Inflammatory macrophage (primary cell): Measurements from ENCODE around the gene MSH2.
"Not testable (repeated sequence)": the region's sequence is repeated elsewhere in the genome, so short reads cannot be mapped to it uniquely, and the experiment has no call there.

Experiments
- DNase-seq, 2 donors: peaks; one replicate each; pipeline ENCODE4 v3.0.0-alpha.2; 2020 to 2022

Gene MSH2

DNA sequence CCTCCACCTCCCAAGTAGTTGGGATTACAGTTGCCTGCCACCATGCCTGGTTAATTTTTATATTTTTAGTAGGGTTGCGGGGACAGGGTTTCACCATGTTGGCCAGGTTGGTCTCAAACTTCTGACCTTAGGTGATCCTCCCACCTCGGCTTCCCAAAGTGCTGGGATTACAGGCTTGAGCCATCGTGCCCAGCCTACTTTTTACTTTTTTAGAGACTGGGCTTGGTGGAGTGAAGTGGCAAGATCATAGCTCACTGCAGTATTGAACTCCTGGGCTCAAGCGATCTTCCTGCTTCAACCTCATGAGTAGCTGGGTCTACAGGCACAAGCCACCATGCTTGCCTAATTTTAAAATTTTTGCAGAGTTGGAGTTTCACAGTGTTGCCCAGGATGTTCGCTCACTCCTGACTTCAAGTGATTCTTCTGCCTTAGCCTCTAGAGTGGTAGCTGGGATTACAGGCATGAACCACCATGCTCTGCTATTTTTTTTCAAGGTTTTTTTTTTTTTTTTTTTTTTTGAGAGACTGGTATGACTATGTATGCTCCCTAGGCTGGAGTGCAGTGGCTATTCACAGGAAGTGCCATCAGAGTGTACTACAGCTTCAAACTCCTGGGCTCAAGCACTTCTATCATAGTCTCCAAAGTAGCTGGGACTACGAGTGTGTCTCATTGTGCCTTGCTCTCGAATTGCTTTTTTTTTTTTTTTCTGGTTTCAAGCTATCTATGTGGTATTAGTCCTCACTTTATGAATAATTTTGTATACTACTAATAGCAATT is 11.9 kb downstream of the MSH2 start:
- DNase-seq: no peak

GRCh38 chr2:47420214-47420613 is 17.3 kb downstream of the MSH2 start:
- no peak for DNase-seq

DNA sequence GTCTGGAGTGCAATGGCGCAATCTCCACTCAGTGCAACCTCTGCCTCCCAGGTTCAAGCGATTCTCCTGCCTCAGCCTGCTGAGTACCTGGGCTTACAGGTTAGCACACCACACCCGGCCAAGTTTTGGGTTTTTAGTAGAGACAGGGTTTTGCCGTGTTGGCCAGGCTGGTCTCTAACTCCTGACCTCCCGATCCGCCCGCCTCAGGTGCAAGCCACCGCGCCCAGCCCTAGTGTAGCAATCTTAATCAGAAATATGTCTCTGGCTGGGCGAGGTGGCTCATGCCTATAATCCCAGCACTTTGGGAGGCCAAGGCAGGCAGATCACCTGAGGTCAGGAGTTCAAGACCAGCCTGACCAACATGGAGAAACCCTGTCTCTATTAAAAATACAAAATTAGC is 17.7 kb downstream of the MSH2 start:
- not testable (repeated sequence) for DNase-seq

DNA sequence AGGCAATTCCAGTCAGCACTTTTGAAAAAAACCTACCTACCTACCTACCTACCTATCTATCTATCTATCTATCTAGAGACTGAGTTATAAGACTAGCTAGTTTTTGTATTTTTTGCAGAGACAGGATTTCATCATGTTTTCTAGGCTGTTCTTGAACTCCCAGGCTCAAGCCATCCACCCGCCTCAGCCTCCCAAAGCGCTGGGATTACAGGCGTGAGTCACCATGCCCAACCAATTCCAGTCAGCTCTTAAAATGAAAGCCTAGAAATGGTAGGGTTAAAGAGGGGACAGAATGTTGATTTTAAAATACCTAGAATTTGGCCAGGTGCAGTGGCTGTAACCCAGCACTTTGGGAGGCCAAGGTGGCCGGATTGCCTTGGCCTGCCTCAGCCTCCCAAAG is 19.1 kb downstream of the MSH2 start:
- no peak for DNase-seq

DNA sequence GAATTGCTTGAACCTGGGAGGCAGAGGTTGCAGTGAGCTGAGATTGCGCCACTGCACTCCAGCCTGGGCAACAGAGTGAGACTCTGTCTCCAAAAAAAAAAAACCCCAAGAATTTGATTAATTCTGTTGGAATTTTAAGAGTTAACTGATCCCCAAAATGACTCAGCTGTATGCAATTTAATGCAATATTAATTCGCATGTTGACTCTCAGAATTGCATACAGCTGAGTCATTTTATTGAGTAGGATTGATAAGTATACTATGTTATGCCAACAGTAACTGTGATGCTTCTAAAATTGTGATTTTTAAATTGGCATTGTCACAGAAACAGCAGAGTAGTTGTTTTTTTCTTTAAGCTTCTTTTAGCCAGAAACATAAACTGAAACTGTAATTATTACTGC is 19.6 kb downstream of the MSH2 start:
- no peak for DNase-seq

DNA sequence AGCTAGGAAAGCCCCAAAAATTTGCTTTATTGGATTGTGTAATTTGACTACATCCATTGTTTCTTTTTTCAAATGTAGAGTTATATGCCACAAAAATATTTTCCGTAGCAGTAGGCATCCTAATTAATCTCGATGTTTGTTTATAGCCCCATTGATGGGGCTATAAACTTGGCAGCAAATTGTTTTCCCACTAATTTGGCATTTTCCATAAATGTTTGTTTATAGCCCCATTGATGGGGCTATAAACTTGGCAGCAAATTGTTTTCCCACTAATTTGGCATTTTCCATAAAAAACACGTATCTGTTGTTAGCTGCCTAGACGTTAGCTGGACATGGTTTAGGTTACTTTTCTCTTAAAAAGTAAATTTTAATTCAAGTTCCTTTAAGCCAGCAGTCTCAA is 23.8 kb downstream of the MSH2 start:
- DNase-seq: no peak

DNA sequence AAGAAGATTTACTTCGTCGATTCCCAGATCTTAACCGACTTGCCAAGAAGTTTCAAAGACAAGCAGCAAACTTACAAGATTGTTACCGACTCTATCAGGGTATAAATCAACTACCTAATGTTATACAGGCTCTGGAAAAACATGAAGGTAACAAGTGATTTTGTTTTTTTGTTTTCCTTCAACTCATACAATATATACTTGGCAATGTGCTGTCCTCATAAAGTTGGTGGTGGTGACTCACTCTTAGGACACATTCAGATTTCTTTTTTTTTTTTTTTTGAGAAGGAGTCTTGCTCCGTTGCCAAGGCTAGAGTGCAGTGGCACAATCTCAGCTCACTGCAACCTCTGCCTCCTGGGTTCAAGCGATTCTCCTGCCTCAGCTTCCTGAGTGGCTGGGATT is 26.8 kb downstream of the MSH2 start:
- DNase-seq: no peak

DNA sequence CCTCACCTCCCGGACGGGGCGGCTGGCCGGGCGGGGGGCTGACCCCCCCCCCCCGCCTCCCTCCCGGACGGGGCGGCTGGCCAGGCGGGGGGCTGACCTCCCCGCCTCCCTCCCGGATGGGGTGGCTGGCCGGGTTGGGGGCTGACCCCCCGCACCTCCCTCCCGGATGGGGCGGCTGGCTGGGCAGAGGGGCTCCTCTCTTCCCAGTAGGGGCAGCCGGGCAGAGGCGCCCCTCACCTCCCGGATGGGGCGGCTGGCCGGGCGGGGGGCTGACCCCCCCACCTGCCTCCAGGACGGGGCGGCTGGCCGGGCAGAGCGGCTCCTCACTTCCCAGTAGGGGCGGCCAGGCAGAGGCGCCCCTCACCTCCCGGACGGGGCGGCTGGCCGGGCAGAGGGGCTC is 30.1 kb downstream of the MSH2 start:
- not testable (repeated sequence) for DNase-seq

GRCh38 chr2:47433445-47433844 is 30.5 kb downstream of the MSH2 start:
- DNase-seq: not testable (repeated sequence)

- peak in 1 of 2 donors; percentile 26 for DNase-seq
Measured at GRCh38 chr2:47437287-47437686, 34.3 kb downstream of the MSH2 start.

- DNase-seq: no peak
Measured at GRCh38 chr2:47438106-47438505, 35.1 kb downstream of the MSH2 start.

DNA sequence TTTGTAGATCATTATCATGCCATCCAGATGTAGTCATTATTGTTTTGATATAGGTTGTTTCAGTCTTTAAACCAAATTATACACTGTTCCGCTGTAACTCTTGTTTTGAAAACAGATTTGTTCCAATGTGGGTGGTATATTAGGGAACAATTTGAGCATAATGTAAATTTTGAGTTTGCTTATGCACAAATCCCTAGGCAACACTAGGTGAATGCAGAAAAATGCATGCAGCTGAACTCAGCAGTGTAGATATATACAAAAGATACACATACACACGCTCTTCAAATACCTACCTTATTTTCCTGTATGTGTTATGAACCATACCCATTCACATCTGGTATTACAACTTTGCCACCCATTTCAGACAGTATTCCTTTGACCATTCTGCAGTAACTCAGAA is 35.8 kb downstream of the MSH2 start:
- no peak for DNase-seq

DNA sequence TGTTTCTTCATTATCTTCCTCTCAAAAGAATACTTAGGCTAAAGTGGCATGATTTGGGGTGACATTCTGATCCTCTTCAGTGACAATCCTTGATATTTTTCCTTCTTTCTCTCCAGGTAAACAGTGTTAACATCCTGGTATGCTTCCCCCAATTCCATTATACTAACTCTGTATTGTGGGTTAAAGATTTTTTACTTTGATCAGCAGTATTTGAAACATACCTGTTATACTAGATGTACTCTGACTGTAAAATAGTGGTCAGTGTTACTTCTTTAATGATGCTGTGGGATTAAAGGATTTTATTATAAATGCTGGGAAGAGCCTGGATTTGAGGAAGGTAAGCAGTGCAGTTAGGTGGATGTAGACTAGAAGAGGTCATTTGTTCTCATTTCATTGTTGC is 48.8 kb downstream of the MSH2 start:
- no peak for DNase-seq

DNA sequence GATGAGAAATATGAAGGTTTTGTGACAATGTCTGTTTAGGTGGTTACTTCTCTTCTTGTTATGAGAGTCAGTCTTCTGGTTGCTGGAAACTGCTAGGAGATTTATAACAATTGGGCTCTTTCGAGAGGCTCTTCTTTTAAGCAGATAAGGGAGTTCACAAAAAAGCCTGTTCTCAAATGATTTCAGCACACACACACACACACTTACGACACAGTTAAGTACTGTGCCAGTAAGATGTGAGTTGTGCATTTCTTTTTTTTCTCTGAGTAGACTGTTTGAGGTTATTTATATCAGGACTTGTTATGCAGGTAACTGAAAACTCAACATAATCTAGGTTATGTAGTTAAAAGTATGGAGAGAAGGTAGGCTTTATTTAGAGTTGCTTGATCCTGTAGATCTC is 49.8 kb downstream of the MSH2 start:
- DNase-seq: no peak

- DNase-seq: not testable (repeated sequence)
Measured at GRCh38 chr2:47454818-47455217, 51.9 kb downstream of the MSH2 start.

DNA sequence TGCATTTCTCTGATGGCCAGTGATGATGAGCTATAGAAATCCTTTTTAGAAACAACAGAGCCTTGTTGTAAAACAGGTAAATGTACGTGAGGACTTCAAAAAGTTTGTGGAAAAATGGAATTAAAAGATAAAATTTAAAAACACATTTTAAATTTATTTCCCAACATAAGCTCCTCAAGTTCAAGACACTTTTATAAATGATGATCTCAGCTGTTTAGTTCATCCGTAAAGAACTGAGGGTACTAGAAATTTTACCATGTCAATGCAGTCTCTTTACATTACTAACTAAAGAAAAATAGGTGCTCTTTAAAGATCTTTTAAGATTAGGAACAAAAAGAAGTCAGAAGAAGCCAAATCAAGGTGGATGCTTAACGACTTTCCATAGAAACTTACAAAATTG is 52.5 kb downstream of the MSH2 start:
- DNase-seq: no peak

DNA sequence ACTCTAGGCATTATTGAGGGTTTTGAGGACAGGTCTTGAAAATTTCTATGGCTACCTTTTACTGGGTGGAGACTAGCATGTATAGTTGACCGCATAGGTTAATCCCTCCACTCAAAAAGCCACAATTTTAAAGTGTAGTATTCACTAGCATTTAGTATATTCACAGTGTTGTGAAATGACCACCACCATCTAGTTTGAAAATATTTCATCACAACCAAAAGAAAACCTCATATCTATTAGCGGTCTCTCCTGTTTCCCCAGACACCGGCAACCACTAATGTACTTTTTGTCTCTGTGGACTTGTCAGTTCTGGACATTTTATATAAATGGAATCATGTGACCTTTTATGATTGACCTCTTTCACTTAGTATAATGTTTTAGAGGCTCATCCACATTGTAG is 53.9 kb downstream of the MSH2 start:
- DNase-seq: no peak

DNA sequence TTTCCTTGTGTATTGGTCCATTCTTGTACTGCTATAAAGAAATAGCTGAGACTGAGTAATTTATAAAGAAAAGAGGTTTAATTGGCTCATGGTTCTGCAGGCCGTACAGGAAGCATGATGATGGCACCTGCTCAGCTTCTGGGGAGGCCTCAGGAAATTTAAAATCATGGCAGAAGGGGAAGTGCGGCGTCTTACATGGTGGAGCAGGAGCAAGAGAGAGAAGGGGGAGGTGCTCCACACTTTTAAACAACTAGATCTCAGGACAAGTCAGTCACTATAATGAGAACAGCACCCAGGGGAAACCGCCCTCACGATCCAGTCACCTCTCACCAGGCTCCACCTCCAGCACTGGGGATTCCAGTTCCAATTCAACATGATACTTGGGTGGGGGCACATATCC is 54.3 kb downstream of the MSH2 start:
- DNase-seq: no peak

DNA sequence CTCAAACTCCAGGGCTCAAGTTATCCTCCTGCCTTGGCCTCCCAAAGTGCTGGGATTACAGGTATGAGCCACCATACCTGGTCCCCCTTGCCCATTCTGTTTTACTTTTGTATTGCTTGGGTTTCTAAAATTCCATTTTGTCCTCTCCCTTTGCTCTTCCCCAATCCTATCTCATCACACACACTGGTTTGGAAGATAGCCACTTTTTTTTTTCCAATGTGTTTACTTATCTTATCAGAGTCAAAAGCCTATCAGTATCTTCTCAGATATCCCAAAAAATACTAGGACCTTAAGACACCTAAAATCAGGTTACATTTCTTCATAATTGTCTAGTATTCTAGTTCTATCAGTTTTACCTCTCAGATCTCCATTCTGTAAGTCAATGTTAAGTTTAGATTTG is 56.1 kb downstream of the MSH2 start:
- DNase-seq: no peak

GRCh38 chr2:47460766-47461165 is 57.8 kb downstream of the MSH2 start:
- DNase-seq: no peak

DNA sequence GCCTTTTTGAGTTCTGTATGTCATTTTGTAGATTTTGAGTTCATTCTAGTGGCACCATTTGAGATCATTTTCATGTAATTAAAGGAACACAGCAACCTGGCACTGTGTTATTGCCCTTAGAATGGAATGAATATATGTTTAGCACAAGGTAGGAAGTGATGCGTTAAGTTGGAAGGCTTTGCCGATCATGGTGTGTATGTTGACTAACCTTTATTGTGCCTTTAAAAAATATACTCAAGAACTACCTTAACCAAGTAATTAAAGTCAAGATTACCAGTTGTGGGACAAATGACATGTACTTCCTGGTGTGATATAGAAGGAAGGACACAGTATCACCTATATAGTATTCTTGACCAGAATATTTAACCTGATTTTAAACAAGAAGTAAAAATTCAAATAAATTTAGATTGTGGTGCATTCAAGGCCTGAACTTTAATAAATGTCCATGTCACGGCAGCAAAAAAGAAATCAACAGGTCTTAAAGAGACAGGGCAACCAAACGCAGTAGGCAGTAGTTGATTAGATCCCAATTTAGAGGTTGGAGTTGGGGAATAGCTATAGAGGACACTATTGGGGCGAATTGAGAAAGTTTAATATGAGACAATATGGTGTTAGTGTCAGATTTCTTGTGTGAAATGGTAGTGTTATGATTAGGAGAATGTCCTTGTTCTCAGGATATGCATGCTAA is 68.6 kb downstream of the MSH2 start:
- no peak for DNase-seq

- DNase-seq: no peak
Measured at GRCh38 chr2:47479863-47480262, 76.9 kb downstream of the MSH2 start.

DNA sequence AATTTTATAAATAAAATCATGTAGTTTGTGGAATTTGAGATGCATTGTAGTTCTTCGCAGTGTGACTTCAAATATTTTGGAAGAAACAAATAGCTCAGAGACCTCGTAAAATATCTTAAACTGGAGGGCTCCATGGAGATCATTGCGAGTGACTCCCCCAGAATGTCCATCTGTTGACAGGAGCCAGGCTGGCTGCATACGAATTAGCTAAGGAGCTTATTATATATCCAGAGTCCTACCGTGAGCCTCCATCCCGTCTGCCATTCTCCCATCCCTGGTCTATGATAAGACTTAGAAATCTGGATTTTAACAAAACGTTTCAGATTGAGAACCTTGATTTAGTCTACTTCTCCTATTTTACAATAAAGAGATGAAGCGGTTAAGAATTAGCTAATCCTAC is 80.2 kb downstream of the MSH2 start:
- no peak for DNase-seq

DNA sequence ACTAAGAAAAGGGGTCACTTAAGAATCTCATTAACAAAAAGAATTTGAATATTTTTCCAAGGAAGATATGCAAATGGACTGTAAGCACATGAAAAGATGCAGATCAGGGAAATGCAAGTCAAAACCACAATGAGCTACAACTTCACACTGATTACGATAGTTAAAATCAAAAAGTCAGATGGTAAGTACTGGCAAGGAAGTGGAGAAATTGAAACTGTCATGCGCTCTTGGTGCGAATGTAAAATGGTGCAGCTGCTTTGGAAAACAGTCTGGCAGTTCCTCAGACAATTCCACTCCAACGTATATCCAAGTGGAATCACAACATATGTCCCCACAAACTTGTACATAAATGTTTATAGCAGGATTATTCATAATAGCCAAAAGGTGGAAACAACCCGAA is 81.4 kb downstream of the MSH2 start:
- DNase-seq: no peak

GRCh38 chr2:47485177-47485576 is 82.2 kb downstream of the MSH2 start:
- no peak for DNase-seq
